K562 (cell line): ENCODE data around the gene RUNX1. TPM values are rescaled to one million over a fixed set of nuclear protein-coding genes. Genes with fewer than 3 reads are reported as not detected.

Experiments
- ATF1 ChIP-seq, 2 experiments: fragments of 450-650 bp in 1 of 2; IDR thresholded peaks; 2 replicates each; pipeline ENCODE4 v1.6.1; 2016; ENCODE audit warnings: missing compliant biosample characterization in 1 of 2, missing genetic modification characterization in 1 of 2
- ATF3 ChIP-seq, 2 experiments: fragments of 450-650 bp in 1 of 2; sonication (generic) in 1 of 2; formaldehyde crosslinking in 1 of 2; IDR thresholded peaks in 1 of 2; conservative IDR thresholded peaks in 1 of 2; 2 replicates each; pipeline versions ENCODE4 v1.6.1 to v1.8.1; 2016 to 2023; ENCODE audit warnings: mild to moderate bottlenecking in 2 of 2, moderate library complexity in 2 of 2, inconsistent platforms in 1 of 2, missing genetic modification reagents in 1 of 2
- BCL6 ChIP-seq: fragments of 250-450 bp; sonication (Bioruptor Pico); IDR thresholded peaks from 2 replicates; pipeline ENCODE4 v1.4.0; 2020
- BRF1 ChIP-seq: IDR thresholded peaks from 3 replicates; pipeline ENCODE4 v1.6.1; 2011; ENCODE audit warnings: borderline replicate concordance, mild to moderate bottlenecking; ENCODE audit not compliant: insufficient read length; ENCODE audit errors: extremely low read depth
- CBX8 ChIP-seq: fragments of 200-600 bp; sonication (generic); IDR thresholded peaks from 2 replicates; pipeline ENCODE4 v1.6.1; 2012; ENCODE audit warnings: borderline replicate concordance, mixed run types, low read depth, mild to moderate bottlenecking, moderate library complexity, mixed read lengths, low read length, control low read depth, inconsistent platforms; ENCODE audit not compliant: poor library complexity, severe bottlenecking; ENCODE audit errors: extremely low read depth
- CREB1 ChIP-seq, 2 experiments: sonication (generic) in 1 of 2; formaldehyde crosslinking in 1 of 2; IDR thresholded peaks; 2 replicates each; pipeline versions ENCODE4 v1.6.1 to v1.8.0; 2012 to 2022; ENCODE audit warnings: inconsistent platforms in 1 of 2, mild to moderate bottlenecking in 1 of 2, missing genetic modification reagents in 1 of 2, moderate library complexity in 1 of 2
- CSDE1 ChIP-seq, 2 experiments: fragments of 450-650 bp; IDR thresholded peaks; 2 replicates each; pipeline ENCODE4 v1.6.1; 2016; ENCODE audit warnings: mild to moderate bottlenecking in 1 of 2
- HDGF ChIP-seq: fragments of 450-650 bp; IDR thresholded peaks from 2 replicates; pipeline ENCODE4 v1.6.1; 2016
- KDM1A ChIP-seq, 2 experiments: fragments of 450-650 bp; IDR thresholded peaks; 2 replicates each; pipeline ENCODE4 v1.6.1; 2016; ENCODE audit warnings: mild to moderate bottlenecking in 2 of 2
- NCOA1 ChIP-seq: fragments of 450-650 bp; IDR thresholded peaks from 2 replicates; pipeline ENCODE4 v1.6.1; 2016; ENCODE audit warnings: low read depth
- POLR3G ChIP-seq: IDR thresholded peaks from 2 replicates; pipeline ENCODE4 v1.6.1; 2011; ENCODE audit not compliant: insufficient read length, insufficient replicate concordance; ENCODE audit errors: extremely low read depth
- PPARD ChIP-seq: fragments of 250-450 bp; sonication (Bioruptor Pico); IDR thresholded peaks from 2 replicates; pipeline ENCODE4 v1.8.0; 2022; ENCODE audit warnings: inconsistent platforms, mild to moderate bottlenecking, moderate library complexity
- SUPT5H ChIP-seq: fragments of 450-650 bp; IDR thresholded peaks from 2 replicates; pipeline ENCODE4 v1.6.1; 2016
- TAF1 ChIP-seq: IDR thresholded peaks from 2 replicates; pipeline ENCODE4 v1.6.1; 2011; ENCODE audit warnings: mild to moderate bottlenecking, low read length, moderate library complexity; ENCODE audit not compliant: insufficient read depth, control insufficient read depth, severe bottlenecking; ENCODE audit errors: extremely low read depth
- TAL1 ChIP-seq: fragments of 450-650 bp; IDR thresholded peaks from 2 replicates; pipeline ENCODE4 v1.6.1; 2016; ENCODE audit warnings: mild to moderate bottlenecking
- TRIM24 ChIP-seq, 2 experiments: fragments of 450-650 bp; IDR thresholded peaks; 2 replicates each; pipeline ENCODE4 v1.6.1; 2016
- ZKSCAN8 ChIP-seq: fragments of 200-800 bp; sonication (Bioruptor generic); IDR thresholded peaks from 2 replicates; pipeline ENCODE4 v1.6.1; 2016; ENCODE audit warnings: missing genetic modification characterization, missing compliant biosample characterization
- ZNF3 ChIP-seq: fragments of 250-450 bp; sonication (Bioruptor Pico); IDR thresholded peaks from 2 replicates; pipeline ENCODE4 v1.5.0; 2021; ENCODE audit warnings: mild to moderate bottlenecking, moderate library complexity
- ZNF586 ChIP-seq: fragments of 450-650 bp; formaldehyde crosslinking; conservative IDR thresholded peaks from 2 replicates; pipeline ENCODE4 v1.4.0; 2020; ENCODE audit warnings: mild to moderate bottlenecking, moderate library complexity
- ZNF699 ChIP-seq: fragments of 250-450 bp; sonication (Bioruptor Pico); IDR thresholded peaks from 2 replicates; pipeline ENCODE4 v1.8.0; 2021; ENCODE audit warnings: mild to moderate bottlenecking, moderate library complexity; ENCODE audit not compliant: insufficient replicate concordance
- polyA plus RNA-seq, 8 experiments: library from polyadenylated mRNA; depleted of rRNA in 4 of 8; stranded (reverse) in 5 of 8; unstranded in 3 of 8; fragments of >200 nt; fragmentation: Nextera tagmentation in 2 of 8; fragmentation: Illumina TruSeq in 1 of 8; extraction: Ambion mirVana in 2 of 8; extraction: Trizol in 1 of 8; gene quantifications; 2 replicates each; pipeline versions ENCODE4 v1.2.1 to v1.2.3, GENCODE V29; 2011 to 2014; ENCODE audit warnings: inconsistent platforms in 1 of 8, missing spikeins in 1 of 8
- total RNA-seq, 7 experiments: library from RNA; depleted of rRNA in 6 of 7; stranded (reverse); fragments of >200 nt in 6 of 7; fragmentation: Illumina TruSeq in 2 of 7; extraction: Trizol in 2 of 7; gene quantifications; 2 replicates each; pipeline versions ENCODE4 v1.2.1 to v1.2.3, GENCODE V29; 2011 to 2021; ENCODE audit warnings: low replicate concordance in 1 of 7
- TF ChIP-seq, protein P1 (sequence below): fragments of 150-350 bp; conservative IDR thresholded peaks from 2 replicates; pipeline ENCODE4 v1.6.1; 2014; ENCODE audit warnings: low read length
- TF ChIP-seq, protein P2 (sequence below): fragments of 450-650 bp; formaldehyde crosslinking; IDR thresholded peaks from 2 replicates; pipeline ENCODE4 v1.4.0; 2020; ENCODE audit warnings: mild to moderate bottlenecking, moderate library complexity

The RUNX1 gene
- total and polyA plus RNA-seq, 9 of the 15 experiments (the other 6 are each of a cell fraction or from before 2014, with no cell fraction given) = 2.2 to 68.6 (median 17.8) TPM

GRCh38 chr21:34886240-34887104, 162.6 kb downstream of the RUNX1 start (continued):
- TF ChIP-seq CREB1 (IDR thresholded peaks at IDR 0.05) (no peak), CREB1 (CRISPR knock-in tag; IDR thresholded peaks at IDR 0.05) (0 out of 2 replicates have a peak, but pooled peaks have one; percentile 32), HDGF (no peak), NCOA1 (no peak), TAF1 (no peak), POLR3G (no peak), ZNF699 (CRISPR knock-in tag) (no peak), KDM1A (IDR thresholded peaks at IDR 0.05) (peak in 1 of 2 experiments; percentile 47; a peak in 1 of 4 replicates), CBX8 (no peak), PPARD (CRISPR knock-in tag) (no peak), ATF3 (IDR thresholded peaks at IDR 0.05) (no peak), ATF3 (CRISPR knock-in tag; conservative IDR thresholded peaks at IDR 0.05) (no peak), ZNF3 (CRISPR knock-in tag) (no peak; the same call in 1 of the 2 replicates), TAL1 (no peak), BCL6 (no peak), ZKSCAN8 (no peak), CSDE1 (IDR thresholded peaks at IDR 0.05) (no peak), SUPT5H (no peak), ATF1 (CRISPR knock-in tag; IDR thresholded peaks at IDR 0.05) (no peak), ATF1 (tag; IDR thresholded peaks at IDR 0.05) (no peak), TRIM24 (IDR thresholded peaks at IDR 0.05) (no peak), BRF1 (no peak), ZNF586 (CRISPR knock-in tag) (no peak)
- TF ChIP-seq, protein P1, sequence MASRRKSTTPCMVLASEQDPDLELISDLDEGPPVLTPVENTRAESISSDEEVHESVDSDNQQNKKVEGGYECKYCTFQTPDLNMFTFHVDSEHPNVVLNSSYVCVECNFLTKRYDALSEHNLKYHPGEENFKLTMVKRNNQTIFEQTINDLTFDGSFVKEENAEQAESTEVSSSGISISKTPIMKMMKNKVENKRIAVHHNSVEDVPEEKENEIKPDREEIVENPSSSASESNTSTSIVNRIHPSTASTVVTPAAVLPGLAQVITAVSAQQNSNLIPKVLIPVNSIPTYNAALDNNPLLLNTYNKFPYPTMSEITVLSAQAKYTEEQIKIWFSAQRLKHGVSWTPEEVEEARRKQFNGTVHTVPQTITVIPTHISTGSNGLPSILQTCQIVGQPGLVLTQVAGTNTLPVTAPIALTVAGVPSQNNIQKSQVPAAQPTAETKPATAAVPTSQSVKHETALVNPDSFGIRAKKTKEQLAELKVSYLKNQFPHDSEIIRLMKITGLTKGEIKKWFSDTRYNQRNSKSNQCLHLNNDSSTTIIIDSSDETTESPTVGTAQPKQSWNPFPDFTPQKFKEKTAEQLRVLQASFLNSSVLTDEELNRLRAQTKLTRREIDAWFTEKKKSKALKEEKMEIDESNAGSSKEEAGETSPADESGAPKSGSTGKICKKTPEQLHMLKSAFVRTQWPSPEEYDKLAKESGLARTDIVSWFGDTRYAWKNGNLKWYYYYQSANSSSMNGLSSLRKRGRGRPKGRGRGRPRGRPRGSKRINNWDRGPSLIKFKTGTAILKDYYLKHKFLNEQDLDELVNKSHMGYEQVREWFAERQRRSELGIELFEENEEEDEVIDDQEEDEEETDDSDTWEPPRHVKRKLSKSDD = no peak
- TF ChIP-seq, protein P2, sequence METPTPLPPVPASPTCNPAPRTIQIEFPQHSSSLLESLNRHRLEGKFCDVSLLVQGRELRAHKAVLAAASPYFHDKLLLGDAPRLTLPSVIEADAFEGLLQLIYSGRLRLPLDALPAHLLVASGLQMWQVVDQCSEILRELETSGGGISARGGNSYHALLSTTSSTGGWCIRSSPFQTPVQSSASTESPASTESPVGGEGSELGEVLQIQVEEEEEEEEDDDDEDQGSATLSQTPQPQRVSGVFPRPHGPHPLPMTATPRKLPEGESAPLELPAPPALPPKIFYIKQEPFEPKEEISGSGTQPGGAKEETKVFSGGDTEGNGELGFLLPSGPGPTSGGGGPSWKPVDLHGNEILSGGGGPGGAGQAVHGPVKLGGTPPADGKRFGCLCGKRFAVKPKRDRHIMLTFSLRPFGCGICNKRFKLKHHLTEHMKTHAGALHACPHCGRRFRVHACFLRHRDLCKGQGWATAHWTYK (CRISPR knock-in tag) = no peak
